ENCODE measurements around the gene MLC1. TPM values are rescaled to one million over a fixed set of nuclear protein-coding genes. Genes with fewer than 3 reads are reported as not detected.

MLC1 gene
- total and polyA plus RNA-seq, 2 experiments from 2014 or later: 0.27 to 0.32 TPM

- peak overlapping the region; percentile 4 for H3K4me3 ChIP-seq
- H3K27me3 ChIP-seq: peaks cover 30% of the 10 kb centered on the region
- no peaks in the 10 kb centered on the region for H3K4me1 ChIP-seq (ENCODE audit: low read depth)
- H3K27ac ChIP-seq: no peak overlapping the region
- peak; percentile 85 for TF ChIP-seq CTCF (IDR thresholded peaks at IDR 0.05; ENCODE audit: low read depth, low read length)
- H3K36me3 ChIP-seq: no peaks in the 10 kb centered on the region
- peak; percentile 76 to 85 for DNase-seq (ENCODE audit: low read depth in 1 of 2, low spot score in 1 of 2)
- H3K9me3 ChIP-seq (ENCODE audit: low read depth): no peaks in the 10 kb centered on the region
Observed at GRCh38 chr22:50030297-50031188, 54.7 kb downstream of the MLC1 start.

- no peaks in the 10 kb centered on the region for H3K4me1 ChIP-seq (ENCODE audit: low read depth)
- no peaks in the 10 kb centered on the region for H3K36me3 ChIP-seq
- H3K9me3 ChIP-seq (ENCODE audit: low read depth): no peaks in the 10 kb centered on the region
- no peak overlapping the region for H3K27ac ChIP-seq
- H3K4me3 ChIP-seq: no peak overlapping the region
- no peak for TF ChIP-seq CTCF (IDR thresholded peaks at IDR 0.05; ENCODE audit: low read depth, low read length)
- H3K27me3 ChIP-seq: peaks cover 30% of the 10 kb centered on the region
- DNase-seq (ENCODE audit: low read depth in 1 of 2, low spot score in 1 of 2): no peak
Observed at GRCh38 chr22:50027639-50028537, 57.3 kb downstream of the MLC1 start.

GRCh38 chr22:50025993-50026392, 59.2 kb downstream of the MLC1 start:
- Histone ChIP-seq H3K4me3 (no peak overlapping the region), H3K36me3 (no peaks in the 10 kb centered on the region), H3K4me1 (ENCODE audit: low read depth) (no peaks in the 10 kb centered on the region), H3K9me3 (ENCODE audit: low read depth) (no peaks in the 10 kb centered on the region), H3K27me3 (peaks cover 33% of the 10 kb centered on the region), H3K27ac (no peak overlapping the region)
- TF ChIP-seq CTCF (IDR thresholded peaks at IDR 0.05; ENCODE audit: low read depth, low read length): no peak
- DNase-seq (ENCODE audit: low read depth in 1 of 2, low spot score in 1 of 2): no peak

GRCh38 chr22:50022171-50022819, 62.9 kb downstream of the MLC1 start:
- no peak overlapping the region for H3K4me3 ChIP-seq
- no peak overlapping the region for H3K27ac ChIP-seq
- H3K4me1 ChIP-seq (ENCODE audit: low read depth): no peaks in the 10 kb centered on the region
- TF ChIP-seq CTCF (IDR thresholded peaks at IDR 0.05; ENCODE audit: low read depth, low read length): no peak
- no peaks in the 10 kb centered on the region for H3K9me3 ChIP-seq (ENCODE audit: low read depth)
- H3K36me3 ChIP-seq: no peaks in the 10 kb centered on the region
- DNase-seq (ENCODE audit: low read depth in 1 of 2, low spot score in 1 of 2): no peak
- peaks cover 31% of the 10 kb centered on the region for H3K27me3 ChIP-seq

GRCh38 chr22:50020606-50021005, 64.6 kb downstream of the MLC1 start:
- no peaks in the 10 kb centered on the region for H3K9me3 ChIP-seq (ENCODE audit: low read depth)
- TF ChIP-seq CTCF (IDR thresholded peaks at IDR 0.05; ENCODE audit: low read depth, low read length): no peak
- H3K36me3 ChIP-seq: no peaks in the 10 kb centered on the region
- no peak for DNase-seq (ENCODE audit: low read depth in 1 of 2, low spot score in 1 of 2)
- H3K4me1 ChIP-seq (ENCODE audit: low read depth): no peaks in the 10 kb centered on the region
- H3K27me3 ChIP-seq: peaks cover 42% of the 10 kb centered on the region
- no peak overlapping the region for H3K4me3 ChIP-seq
- no peak overlapping the region for H3K27ac ChIP-seq
